AG04450 (cell line): ENCODE measurements around the gene HCST. TPM values are rescaled to one million over a fixed set of nuclear protein-coding genes. Genes with fewer than 3 reads are reported as not detected.
A peak's percentile ranks its signal among the peaks of the same experiment; 100 is the strongest.

ENCODE experiments used
- CTCF ChIA-PET: fragments of 300-600, 350-600 bp; formaldehyde crosslinking; extraction: SDS; loops from one replicate; lab custom pipeline; 2022; ENCODE audit warnings: antibody characterized with exemption, inconsistent platforms; lab: Charles Lee
- POLR2A ChIA-PET: fragments of 350-600 bp; formaldehyde crosslinking; extraction: SDS; loops from one replicate; lab custom pipeline; 2021; ENCODE audit warnings: antibody characterized with exemption, inconsistent platforms; lab: Yijun Ruan, JAX
- DNase-seq: peaks from one replicate; pipeline ENCODE4 v3.0.0-alpha.2; 2011; ENCODE audit warnings: low read depth, low spot score
- H3K27ac ChIP-seq: one replicate; pipeline ENCODE4 v1.5.1; 2012; ENCODE audit warnings: low read depth, low read length, control low read depth
- H3K27me3 ChIP-seq: one replicate; pipeline ENCODE4 v1.6.0; 2012; ENCODE audit warnings: low read length; ENCODE audit not compliant: control insufficient read depth, insufficient read depth
- H3K4me3 ChIP-seq: 2 replicates; pipeline ENCODE4 v1.5.1; 2011; ENCODE audit warnings: mild to moderate bottlenecking, low read depth, low read length, control low read depth
- H3K9me3 ChIP-seq: 2 replicates; pipeline ENCODE4 v1.5.1; 2012; ENCODE audit warnings: low read length; ENCODE audit not compliant: control insufficient read depth, insufficient read depth
- polyA plus RNA-seq: library from polyadenylated mRNA; depleted of rRNA; stranded (reverse); fragments of >200 nt; gene quantifications from 2 replicates; pipeline ENCODE4 v1.2.3, GENCODE V29; 2011
- TF ChIP-seq, protein P1 (sequence below): IDR thresholded peaks from 2 replicates; pipeline ENCODE4 v1.5.1; 2011; ENCODE audit warnings: low read depth, low read length, control low read depth, inconsistent platforms

HCST gene
- polyA plus RNA-seq, 1 experiment = 0.31 TPM

DNA sequence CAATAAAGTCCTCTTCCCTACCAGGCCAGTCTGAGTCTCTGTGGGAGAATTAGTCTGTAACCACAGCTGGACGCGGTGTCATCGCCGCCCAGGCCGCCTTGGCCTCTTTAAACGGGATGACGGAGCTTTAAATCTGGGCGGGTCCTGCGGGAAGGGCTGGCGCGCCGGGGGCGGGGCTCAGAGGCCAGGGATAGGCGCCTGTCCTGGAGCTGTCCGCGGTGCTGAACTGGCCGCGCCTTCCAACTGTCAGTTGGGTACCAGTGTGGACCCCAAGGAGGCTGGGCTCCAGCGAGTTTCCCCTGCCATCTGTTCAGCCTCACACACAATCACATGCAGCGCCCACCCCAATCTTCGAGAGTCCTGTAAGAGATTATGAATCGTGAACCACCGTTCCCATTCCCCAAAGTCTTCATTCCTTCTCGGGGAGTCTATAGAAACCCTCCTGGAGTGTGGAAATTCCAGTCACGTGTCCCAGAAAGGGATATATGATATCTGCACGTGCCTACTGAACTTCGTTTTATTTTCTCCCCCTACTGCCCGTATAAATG lies 22.5 kb upstream of the HCST start:
- CTCF ChIA-PET = no interaction called here
- Histone ChIP-seq H3K9me3 (no peaks in the 10 kb centered on the region), H3K27ac (no peak overlapping the region), H3K4me3 (no peak overlapping the region), H3K27me3 (no peaks in the 10 kb centered on the region)
- POLR2A ChIA-PET = interaction anchor here (0.6 to 1.0 kb wide), 4 partner anchors 10 to 57 kb away, joined by 3 to 4 read pairs (median 3); no protein-coding TSS in a partner anchor
- TF ChIP-seq, protein P1, sequence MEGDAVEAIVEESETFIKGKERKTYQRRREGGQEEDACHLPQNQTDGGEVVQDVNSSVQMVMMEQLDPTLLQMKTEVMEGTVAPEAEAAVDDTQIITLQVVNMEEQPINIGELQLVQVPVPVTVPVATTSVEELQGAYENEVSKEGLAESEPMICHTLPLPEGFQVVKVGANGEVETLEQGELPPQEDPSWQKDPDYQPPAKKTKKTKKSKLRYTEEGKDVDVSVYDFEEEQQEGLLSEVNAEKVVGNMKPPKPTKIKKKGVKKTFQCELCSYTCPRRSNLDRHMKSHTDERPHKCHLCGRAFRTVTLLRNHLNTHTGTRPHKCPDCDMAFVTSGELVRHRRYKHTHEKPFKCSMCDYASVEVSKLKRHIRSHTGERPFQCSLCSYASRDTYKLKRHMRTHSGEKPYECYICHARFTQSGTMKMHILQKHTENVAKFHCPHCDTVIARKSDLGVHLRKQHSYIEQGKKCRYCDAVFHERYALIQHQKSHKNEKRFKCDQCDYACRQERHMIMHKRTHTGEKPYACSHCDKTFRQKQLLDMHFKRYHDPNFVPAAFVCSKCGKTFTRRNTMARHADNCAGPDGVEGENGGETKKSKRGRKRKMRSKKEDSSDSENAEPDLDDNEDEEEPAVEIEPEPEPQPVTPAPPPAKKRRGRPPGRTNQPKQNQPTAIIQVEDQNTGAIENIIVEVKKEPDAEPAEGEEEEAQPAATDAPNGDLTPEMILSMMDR = no peak
- peak; percentile 63 for DNase-seq

DNA sequence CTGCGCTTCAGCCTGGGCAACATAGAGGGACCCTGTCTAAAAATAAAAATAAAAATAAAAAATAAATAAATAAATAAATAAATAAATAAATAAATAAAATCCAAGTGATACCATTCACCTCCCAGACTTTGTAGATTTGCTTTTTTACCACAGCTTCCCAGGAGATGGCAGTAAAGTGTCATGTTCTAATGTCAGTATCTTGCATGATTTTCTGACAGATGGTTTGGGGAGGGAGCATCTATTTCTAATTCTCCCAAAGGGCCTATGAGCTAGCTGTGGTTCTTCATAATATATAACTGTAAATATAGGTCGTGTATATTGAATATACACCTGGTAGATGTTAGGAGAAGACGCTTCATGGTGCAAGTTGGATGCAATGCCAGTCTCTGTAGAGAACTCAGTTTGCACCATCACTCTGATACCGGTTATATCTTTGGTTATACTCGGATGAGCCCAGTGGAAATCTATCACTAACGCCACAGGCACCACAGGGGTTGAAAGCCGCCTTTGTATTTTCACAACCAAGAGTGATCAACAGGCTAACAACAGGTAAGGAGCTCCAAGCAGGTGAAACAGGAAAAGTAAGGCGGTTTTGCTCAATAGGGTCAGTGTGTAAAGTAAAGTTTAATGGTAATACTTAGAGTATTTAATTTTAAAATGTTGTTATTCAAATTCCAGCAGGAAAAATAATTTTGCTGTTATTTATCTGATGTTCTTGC lies 20.1 kb upstream of the HCST start:
- no peak overlapping the region for H3K27ac ChIP-seq
- peak; percentile 61 for DNase-seq
- H3K9me3 ChIP-seq = no peaks in the 10 kb centered on the region
- H3K4me3 ChIP-seq = no peak overlapping the region
- ChIA-PET POLR2A (no interaction called here), CTCF (interaction anchor here (0.8 to 4.1 kb wide), 9 partner anchors 9 to 132 kb away, joined by 3 to 66 read pairs (median 4); partner anchors contain the start of gene ALKBH6)
- H3K27me3 ChIP-seq = no peaks in the 10 kb centered on the region
- TF ChIP-seq, protein P1 = peak; percentile 66

DNA sequence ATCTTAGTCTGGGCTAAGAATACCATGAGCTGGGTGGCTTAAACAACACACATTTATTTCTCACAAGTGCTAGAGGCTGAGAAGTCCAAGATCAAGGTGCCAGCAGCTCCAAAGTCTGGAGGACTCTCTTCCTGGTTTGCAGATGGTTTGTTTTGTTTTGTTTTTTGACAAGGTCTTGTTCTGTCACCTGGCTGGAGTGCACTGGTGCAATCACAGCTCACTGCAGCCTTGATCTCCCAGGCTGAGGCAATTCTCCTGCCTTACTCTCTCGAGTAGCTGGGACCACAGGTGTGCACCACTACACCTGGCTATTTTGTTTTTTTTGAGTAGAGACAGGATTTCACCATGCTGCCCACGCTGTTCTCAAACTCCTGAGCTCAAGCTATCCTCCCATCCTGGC lies 18.4 kb upstream of the HCST start:
- DNase-seq = no peak
- POLR2A ChIA-PET = interaction anchor here (0.6 to 1.0 kb wide), 4 partner anchors 13 to 48 kb away, joined by 3 to 5 read pairs (median 4); no protein-coding TSS in a partner anchor
- H3K27me3 ChIP-seq = no peaks in the 10 kb centered on the region
- no peaks in the 10 kb centered on the region for H3K9me3 ChIP-seq
- CTCF ChIA-PET = interaction anchor here (0.6 to 4.1 kb wide), 5 partner anchors 9 to 257 kb away, joined by 3 to 66 read pairs (median 5); no protein-coding TSS in a partner anchor
- TF ChIP-seq, protein P1 = no peak
- H3K27ac ChIP-seq = no peak overlapping the region
- H3K4me3 ChIP-seq = no peak overlapping the region

DNA sequence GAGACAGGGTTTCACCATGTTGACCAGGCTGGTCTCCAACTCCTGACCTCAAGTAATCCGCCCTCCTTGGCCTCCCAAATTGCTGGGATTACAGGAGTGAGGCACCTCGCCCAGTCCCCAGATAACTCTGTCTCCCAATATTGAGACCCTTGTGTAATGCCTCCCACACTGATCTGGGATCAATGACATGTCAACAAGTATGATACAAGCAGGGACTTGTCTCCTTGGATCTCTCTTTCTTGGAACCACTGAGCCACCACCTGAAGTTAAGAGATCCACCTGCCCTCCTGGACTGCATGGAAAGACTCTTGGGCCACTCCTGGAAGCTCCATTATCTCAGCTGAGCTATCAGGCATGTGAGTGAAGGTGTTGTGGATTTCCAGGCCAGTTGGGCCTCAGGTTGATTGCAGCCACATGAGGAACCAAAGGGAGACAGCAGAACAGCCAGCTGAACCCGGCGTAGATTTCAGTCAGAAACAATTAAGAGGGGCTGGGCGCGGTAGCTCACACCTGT lies 17.0 kb upstream of the HCST start:
- CTCF ChIA-PET = interaction anchor here (1.4 kb wide), 2 partner anchors 46 to 47 kb away, joined by 3 to 5 read pairs; no protein-coding TSS in a partner anchor
- POLR2A ChIA-PET = no interaction called here
- no peaks in the 10 kb centered on the region for H3K27me3 ChIP-seq
- TF ChIP-seq, protein P1 = no peak
- no peak overlapping the region for H3K4me3 ChIP-seq
- H3K9me3 ChIP-seq = no peaks in the 10 kb centered on the region; the same call in 1 of the 2 replicates
- no peak overlapping the region for H3K27ac ChIP-seq
- no peak for DNase-seq
